Glomerular endothelial cell (primary cell): Measurements from ENCODE around the gene GOLGA6B. TPM values are rescaled to one million over a fixed set of nuclear protein-coding genes. Genes with fewer than 3 reads are reported as not detected.
"Not testable (repeated sequence)": the region's sequence is repeated elsewhere in the genome, so short reads cannot be mapped to it uniquely, and the experiment has no call there.

Experiments
- DNase-seq: peaks from one replicate; pipeline ENCODE4 v3.0.0-alpha.2; 2011; ENCODE audit warnings: low read depth, low spot score; ENCODE audit errors: extremely low read depth
- total RNA-seq: library from RNA; depleted of rRNA; stranded (reverse); fragments of >200 nt; gene quantifications from 2 replicates; pipeline ENCODE4 v1.2.3, GENCODE V29; 2015

The GOLGA6B gene
- total RNA-seq, 1 donor from 2014 or later: not detected

- DNase-seq: not testable (repeated sequence)
Measured at GRCh38 chr15:72663931-72664330, 9.4 kb downstream of the GOLGA6B start.

- DNase-seq: not testable (repeated sequence)
Measured at GRCh38 chr15:72665706-72666105, 11.2 kb downstream of the GOLGA6B start.

- not testable (repeated sequence) for DNase-seq
Measured at GRCh38 chr15:72669803-72670202, 15.3 kb downstream of the GOLGA6B start.

- DNase-seq: peak; percentile 25
Measured at GRCh38 chr15:72670656-72671352, 16.3 kb downstream of the GOLGA6B start.

GRCh38 chr15:72671525-72671924 lies 17.0 kb downstream of the GOLGA6B start:
- DNase-seq: no peak

- DNase-seq: no peak
Measured at GRCh38 chr15:72676838-72677237, 22.3 kb downstream of the GOLGA6B start.

- DNase-seq: no peak
Measured at GRCh38 chr15:72680931-72681330, 26.4 kb downstream of the GOLGA6B start.

GRCh38 chr15:72682772-72683171 lies 28.3 kb downstream of the GOLGA6B start:
- DNase-seq: no peak

- peak; percentile 3 for DNase-seq
Measured at GRCh38 chr15:72685301-72685924, 30.9 kb downstream of the GOLGA6B start.

GRCh38 chr15:72685925-72686794 lies 31.7 kb downstream of the GOLGA6B start, which contains the start of the genes BBS4 and HIGD2B:
BBS4 (plus strand) TSS chr15:72686207; CDS start chr15:72686228, 21 bp downstream.
HIGD2B (minus strand) TSS chr15:72686182; CDS start chr15:72676374, 9,808 bp downstream.
- DNase-seq: peak; percentile 39

GRCh38 chr15:72688697-72689096 lies 34.2 kb downstream of the GOLGA6B start:
- no peak for DNase-seq

GRCh38 chr15:72690938-72691337 lies 36.4 kb downstream of the GOLGA6B start:
- no peak for DNase-seq

- DNase-seq: no peak
Measured at GRCh38 chr15:72698938-72699337, 44.4 kb downstream of the GOLGA6B start.

GRCh38 chr15:72700076-72700475 lies 45.6 kb downstream of the GOLGA6B start:
- DNase-seq: no peak

GRCh38 chr15:72706266-72706665 lies 51.8 kb downstream of the GOLGA6B start:
- no peak for DNase-seq

- DNase-seq: not testable (repeated sequence)
Measured at GRCh38 chr15:72708551-72709303, 54.2 kb downstream of the GOLGA6B start.
